CD4-positive, alpha-beta T cell treated with Interferon alpha-2 for 1 hour (primary cell): ENCODE measurements around the gene RPS26.
"Not testable (repeated sequence)": the region's sequence is repeated elsewhere in the genome, so short reads cannot be mapped to it uniquely, and the experiment has no call there.

Source experiments
- DNase-seq, 2 donors: peaks; one replicate each; pipeline ENCODE4 v3.0.0-alpha.2; 2020 to 2022

RPS26 gene

DNA sequence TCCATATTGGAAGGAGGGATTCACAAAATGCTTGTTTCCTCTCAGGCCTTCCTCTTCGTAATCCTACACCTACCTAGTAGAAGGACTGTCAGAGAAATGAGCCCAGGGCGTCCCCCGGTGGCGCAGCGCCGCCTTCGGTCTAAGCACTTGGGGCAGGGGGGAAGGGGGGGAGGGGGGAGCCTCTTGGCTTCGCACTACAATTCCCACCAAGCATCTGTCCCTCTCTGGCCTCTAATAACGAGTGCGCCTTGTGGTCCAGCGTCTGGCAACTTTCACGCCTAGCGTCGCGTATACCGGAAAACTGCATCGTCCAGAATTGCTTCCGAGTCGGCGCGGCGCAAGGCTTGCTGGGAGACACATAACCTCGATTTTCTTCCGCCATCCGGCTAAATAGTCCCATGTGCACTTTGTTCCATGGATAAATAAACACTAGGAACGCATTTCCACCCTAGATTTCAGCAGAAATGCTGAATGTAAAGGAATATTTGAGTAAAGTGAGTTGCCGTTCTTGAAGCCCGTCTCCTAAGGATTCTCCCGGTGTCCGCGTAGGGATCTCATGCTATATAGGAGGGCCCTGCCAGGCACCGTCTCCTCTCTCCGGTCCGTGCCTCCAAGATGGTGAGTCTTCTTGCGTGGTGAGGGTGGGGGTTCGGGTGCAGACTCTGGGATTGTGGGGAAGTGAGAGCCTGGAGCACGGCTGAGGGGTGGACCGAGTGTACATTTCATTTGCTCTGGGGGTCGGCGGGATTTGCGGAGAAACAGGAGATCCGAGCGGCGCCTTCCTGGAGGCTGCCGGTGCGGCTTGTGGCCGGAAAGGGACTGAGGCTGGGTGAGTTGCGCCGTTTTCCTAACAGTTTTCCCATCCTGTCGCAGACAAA is at the start of gene RPS26:
RPS26 (plus strand) TSS at position 367 of the 878 bp plus-strand sequence; CDS start at position 616, 249 bp downstream.
- DNase-seq = peak; percentile 96 to 98

DNA sequence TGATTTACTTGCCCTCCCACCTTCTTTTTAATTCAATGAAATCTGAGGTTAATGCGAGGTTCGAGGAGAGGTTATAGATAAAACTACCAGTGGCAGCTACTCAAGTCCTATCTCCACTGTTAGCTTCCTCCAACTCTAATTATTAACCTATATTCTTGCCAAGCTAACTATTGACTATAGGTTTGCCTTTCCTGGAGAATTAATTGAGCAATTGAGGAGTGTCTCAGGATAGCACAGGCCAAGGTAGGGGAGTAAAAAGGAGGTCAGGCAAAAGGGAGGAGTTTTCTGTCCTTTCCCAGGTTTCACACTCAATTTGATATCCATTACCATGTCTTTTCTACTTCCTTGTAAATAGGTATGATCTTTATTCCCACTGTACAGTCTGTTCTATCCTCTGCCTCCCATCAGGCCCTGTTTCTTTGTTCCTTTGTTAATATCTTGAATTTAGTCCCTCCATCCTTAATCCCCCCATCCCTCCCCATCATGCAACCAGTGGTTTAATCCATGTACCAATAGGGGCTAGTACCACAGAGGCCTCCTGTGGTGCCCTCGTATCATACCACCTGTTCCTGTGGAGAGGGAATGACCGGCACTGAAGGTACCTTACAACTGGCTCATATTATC is 48.4 kb upstream of the RPS26 start:
- no peak for DNase-seq

DNA sequence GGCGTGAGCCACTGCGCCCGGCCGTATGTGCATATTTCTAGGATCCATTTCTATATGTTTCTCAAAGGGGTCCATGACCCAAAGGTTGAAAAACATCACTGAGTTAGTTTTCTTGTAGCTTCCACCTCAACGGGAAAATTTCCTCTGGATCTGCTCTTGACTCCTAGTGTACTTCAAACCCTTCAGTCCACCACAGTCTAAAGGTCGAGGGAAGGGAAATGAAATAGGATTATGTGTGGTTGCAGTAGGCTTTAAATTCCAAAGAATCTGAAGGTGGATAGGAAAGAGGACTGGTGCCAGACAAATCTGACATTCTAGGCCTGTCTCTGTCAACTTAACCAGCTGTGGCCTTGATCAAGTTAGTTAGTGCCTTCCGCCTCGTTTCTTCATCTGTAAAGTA is 46.4 kb upstream of the RPS26 start:
- no peak for DNase-seq

DNA sequence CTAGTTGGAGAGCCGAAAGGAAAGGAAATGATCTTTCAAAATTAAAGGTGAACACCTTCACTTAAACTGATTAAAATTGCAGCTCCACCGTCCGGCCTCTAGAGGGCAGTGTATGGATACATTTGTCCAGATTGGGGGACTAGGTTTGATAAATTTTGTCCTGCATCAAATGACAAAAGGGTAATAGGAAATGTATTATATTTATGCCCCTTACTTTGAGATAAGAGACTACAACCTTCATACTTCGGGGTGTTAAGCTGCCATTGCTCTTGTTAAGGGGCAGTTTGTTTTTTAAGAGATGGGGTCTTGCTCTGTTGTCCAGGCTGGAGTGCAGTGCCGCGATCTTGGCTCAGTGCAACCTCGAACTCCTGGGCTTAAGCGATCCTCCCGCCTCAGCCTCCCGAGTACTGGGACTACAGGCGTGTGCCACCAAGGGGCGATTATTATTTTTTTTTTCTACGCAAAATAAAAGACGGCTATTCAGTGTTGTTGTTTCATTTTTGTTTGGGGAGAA is 45.5 kb upstream of the RPS26 start:
- DNase-seq = peak; percentile 71 to 85

DNA sequence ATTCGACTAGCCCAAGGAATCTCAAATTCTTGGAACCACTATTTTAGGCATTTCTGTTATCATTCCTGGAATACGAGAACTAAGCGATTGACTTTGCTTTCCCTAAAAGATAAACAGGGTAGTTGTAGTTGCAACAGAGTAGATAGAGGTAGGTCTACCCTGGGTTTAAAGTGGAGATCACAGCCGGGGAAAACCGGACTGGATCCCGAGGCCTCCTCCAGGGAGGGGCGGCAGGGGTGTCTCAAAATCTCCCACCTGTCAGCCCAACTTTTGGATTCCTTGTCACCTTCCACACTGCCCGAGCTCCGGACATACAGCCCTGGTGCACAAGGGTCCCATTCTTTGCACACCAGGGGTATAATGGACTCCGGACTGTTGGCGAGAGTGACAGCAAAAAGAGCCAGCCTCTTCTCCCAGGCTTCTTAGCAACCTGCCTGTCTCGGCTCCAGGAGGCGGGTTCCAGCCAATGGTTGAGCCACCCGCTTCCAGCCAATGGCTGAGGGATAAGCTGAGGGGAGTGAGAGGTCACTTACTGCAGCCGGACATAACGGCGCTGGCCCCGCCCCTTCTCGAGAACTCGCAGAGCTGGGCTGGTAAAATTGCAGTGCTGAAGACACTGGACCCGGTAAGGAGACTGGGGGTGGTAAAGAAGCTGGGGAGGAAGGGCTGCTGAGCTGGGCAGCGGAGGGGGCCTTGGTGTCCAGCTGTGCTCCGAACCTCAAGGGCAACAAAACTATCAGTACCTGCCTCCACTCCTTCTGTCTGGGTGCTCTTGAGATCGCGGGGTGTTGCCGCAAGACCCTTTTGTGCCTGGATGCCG is 44.8 kb upstream of the RPS26 start, which contains the start of gene SUOX:
SUOX (plus strand) TSS at position 562 of the 820 bp plus-strand sequence. CDS start 4,946 bp downstream, outside the sequence.
- DNase-seq = peak; percentile 52 to 80

DNA sequence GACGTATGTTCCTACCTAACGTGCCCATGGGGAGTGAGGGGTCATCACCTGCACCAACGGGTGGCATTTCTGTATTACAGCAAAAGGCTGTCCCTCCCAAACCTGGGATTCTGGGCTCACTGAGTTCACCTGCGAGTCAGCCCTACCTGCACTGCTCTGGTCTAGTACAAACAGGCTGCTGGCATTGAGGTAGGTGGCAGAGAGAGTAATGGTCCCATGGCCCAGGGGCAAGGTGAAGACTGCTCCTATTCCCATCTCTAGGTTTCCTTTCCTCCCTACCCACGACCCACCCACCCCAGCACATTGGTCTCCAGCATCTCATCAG is 44.2 kb upstream of the RPS26 start:
- no peak for DNase-seq

DNA sequence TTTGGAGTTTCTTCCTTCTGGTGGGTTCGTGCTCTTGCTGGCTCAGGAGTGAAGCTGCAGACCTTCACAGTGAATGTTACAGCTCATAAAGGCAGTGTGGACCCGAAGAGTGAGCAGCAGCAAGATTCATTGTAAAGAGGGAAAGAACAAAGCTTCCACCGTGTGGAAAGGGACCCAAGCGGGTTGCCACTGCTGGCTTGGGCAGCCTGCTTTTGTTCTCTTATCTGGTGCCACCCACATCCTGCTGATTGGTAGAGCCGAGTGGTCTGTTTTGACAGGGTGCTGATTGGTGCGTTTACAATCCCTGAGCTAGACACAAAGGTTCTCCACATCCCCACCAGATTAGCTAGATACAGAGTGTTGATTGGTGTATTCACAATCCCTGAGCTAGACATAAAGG is 42.2 kb upstream of the RPS26 start:
- DNase-seq = peak in 1 of 2 donors; percentile 38

DNA sequence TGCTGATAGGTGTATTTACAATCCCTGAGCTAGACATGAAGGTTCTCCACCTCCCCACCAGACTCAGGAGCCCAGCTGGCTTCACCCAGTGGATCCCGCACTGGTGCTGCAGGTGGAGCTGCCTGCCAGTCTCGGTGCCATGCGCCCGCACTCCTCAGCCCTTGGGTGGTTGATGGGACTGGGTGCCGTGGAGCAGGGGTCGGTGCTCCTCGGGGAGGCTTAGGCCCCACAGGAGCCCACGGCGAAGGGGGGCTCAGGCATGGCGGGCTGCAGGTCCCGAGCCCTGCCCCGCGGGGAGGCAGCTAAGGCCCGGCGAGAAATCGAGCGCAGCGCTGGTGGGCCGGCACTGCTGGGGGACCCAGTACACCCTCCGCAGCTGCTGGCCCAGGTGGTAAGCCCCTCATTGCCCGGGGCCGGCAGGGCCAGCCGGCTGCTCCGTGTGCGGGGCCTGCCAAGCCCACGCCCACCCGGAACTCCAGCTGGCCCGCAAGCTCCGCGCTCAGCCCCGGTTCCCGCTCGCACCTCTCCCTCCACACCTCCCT is 41.6 kb upstream of the RPS26 start:
- DNase-seq = not testable (repeated sequence)

DNA sequence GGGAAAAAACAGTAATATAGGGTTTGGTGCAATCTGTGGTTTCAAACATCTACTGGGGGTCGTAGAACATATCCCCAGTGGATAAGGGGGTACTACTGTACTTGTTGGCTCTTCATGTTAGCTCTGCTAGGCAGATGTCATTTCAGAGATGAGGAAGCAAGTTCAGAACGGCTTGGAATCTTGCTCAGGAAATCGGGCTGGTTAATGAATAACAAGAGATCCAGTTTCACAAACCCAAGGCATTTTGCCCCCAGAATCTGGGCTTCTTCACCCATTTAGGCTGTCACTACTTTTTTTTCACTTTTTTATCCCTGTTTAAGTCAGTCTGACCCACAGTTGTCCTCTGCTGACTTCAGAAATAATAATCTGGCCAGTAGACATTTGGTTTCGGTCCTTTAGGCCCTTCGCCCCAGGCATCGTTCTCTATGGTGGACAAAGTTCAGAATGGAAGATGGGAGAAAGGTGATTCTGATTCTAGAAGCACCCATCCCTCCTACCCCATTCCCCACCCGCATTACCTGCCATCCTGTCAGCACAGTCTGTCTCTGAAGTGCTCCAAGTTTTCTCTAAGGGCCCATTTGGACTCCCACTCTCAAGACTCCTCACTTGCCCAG is 40.1 kb upstream of the RPS26 start:
- DNase-seq = no peak

DNA sequence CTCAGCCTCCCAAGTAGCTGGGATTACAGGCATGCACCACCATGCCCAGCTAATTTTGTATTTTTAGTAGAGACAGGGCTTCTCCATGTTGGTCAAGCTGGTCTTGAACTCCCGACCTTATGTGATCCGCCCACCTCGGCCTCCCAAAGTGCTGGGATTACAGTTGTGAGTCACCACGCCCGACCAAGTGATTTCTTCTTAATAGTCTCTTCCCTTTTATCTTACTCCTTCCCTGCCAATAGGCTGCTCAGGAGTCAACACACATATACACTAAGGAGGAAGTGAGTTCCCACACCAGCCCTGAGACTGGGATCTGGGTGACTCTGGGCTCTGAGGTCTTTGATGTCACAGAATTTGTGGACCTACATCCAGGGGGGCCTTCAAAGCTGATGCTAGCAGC is 38.3 kb upstream of the RPS26 start:
- DNase-seq = peak in 1 of 2 donors; percentile 5

DNA sequence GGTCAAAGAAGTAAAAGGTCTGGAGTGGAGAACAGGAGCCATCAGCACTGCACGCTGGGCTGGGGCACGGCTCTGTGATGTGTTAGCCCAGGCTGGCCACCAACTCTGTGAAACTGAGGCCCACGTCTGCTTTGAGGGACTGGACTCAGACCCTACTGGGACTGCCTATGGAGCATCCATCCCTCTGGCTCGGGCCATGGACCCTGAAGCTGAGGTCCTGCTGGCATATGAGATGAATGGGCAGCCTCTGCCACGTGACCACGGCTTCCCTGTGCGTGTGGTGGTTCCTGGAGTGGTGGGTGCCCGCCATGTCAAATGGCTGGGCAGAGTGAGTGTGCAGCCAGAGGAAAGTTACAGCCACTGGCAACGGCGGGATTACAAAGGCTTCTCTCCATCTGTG is 37.5 kb upstream of the RPS26 start:
- no peak for DNase-seq

DNA sequence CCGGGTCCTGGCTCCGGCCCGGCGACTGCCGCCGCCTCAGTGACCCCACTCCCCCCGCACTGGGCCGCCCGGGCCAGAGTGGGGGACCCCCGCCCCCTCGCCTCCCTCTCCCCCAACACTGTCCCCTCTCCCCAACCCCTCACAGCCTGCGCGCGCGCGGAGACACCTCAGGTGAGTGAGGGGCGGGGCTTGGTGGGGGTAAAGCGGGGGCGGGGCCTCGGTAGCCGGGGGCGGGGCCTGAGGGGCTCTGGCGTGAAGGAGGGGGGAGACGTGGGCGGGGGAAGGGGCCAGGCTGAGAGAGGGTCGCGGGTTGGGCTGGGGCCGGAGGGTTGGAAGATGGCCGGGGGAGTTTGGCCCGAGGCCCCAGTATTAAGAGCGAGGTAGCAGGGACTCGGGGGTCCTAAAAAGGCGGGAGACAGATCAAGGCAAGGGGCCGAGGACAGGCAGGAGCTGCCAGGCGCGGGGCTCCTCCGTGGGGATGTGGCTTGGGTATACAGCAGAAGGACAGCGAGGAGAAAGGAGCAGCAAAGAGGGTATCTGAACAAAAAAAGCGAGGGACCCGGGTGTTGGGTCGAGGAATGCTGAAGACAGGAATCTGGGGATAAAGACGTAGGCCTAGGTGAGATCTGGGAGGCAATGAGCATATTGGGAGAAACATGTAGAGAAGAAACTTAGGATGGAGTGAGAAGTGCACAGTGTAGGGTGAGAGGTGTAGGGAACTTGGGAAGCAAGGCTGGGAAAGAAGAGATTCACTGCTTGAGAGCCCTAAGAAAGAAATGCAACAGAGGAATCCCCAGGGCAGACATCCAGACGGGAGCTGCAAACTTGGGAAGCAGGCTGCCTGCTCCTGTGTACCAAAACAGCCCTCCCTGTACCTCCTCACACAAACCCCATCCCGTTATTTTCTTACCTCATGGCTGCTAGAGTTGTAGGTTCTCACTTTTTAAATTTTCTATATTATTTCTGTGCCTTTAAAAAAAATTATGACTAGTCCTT is 33.9 kb upstream of the RPS26 start:
- peak; percentile 59 to 75 for DNase-seq

DNA sequence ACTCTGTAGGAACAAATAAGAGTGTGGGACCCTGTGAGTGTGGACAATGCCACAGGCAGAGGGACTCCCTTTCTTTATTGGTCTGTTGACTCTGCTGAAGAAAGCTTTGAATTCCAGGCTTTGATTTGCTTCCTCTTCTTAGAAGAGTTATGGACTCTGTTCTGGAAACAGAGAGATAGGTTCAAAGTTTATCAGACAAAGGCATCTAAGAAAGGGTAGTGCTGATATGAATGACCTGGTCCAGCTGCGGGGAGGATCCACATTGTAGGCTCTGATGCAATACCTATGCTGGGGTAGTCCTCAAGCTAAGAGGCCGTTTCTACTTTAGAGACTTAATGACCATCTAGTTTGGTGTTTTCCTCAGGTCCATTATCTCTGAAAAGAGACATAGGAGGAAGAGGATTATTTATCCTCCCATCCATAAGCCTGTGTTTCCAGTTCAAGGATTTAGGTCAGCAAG is 31.6 kb upstream of the RPS26 start:
- no peak for DNase-seq

DNA sequence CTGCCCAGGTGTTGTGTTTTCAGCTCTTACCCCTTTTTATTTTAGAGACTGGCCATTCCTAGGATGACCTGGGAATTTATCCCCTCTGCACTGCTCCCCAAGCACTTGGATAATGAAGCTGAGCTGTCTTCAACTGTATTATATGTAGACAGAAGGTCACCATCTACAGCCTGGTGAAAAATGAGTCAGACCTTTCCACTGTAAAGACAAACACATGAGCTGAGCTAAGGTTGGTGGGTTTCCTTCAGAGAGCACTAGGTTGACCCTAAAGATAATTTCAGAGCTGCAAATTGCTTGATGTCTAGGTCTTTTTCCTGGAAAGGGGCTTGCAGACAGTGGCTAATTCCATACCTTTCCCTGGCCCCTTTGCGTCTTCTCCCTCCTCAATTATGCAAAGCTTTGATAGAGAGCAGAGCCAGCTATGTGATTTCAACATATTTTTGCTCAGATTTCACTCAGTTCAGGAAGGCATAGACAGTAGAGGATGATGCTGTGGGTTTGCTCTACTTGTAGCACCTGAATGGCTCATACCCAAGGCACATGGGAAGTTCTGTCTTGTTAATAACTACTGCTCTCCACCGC is 30.1 kb upstream of the RPS26 start:
- no peak for DNase-seq

DNA sequence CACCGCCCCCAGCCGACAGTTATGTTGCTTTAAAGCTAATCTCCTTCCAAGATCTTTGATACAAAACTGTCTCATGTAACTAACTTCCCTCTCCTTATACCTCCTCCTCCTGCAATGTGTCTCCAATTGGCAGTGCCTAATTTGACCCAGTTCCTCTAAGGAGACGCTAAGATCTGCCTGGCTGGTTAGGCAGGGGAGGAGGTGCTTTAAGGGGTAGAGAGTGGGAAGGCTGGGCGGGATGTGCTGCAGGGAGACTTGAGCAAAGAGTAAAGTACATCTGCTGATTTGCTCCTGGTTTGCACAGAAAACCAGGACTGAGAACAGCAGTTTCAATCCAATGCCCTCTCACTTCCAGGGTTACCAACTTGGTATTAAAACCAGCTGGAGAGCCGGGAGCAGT is 28.2 kb upstream of the RPS26 start:
- DNase-seq = no peak

DNA sequence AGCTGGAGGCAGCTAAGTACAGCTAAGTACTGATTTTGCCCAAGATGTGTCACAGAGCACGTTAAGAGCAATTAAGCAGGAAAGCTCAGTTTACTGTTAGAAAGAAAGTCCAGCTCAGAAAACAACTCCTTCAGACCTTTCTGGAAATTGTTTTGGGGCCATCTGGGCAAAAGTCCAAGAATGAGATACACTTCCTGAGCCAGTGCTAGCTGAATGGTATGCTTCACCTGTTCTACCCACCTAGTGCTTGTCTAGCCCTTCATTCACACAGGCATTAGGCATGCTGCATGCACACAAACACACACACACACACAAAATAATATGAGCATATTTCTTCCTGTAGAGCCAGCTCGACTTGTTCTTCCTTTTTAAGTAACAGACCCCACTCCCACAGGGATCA is 27.5 kb upstream of the RPS26 start:
- no peak for DNase-seq

DNA sequence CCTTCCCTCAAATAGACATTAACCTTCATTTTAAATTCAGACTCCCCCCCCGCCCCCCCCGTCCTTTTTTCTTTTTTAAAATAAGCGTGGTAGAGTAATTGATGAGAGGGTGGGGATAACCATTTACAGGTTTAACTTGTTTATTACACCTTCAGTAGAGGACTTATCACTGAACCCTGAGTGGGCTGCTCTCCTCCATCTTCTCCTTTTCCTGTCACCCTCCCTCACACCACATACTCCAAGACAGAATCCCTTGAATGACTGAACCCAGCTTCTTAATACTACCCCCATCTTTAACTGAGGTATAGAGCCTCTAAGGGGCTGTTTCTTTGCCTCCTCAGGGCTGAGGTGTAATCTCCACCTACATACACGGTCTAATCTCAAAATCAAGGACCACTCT is 24.5 kb upstream of the RPS26 start:
- DNase-seq = no peak

DNA sequence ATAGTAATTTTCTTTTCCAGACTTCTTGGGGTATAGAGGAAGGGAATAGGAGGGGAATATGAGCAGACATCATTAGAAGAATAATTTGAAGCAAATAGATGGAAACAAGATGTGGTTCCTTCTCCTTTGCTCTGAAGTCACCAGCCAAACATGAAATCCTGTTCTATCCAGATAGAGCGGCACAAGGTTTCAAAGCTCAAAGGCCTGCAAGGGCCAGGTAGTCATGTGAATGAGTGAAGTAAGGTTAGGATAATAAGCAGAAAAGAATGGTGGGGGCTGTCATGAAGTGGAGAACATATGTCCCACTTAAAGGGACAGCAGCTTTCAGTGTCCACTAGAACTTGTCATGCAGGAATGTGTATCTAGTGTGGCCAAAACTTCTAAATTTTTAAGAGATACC is 23.4 kb upstream of the RPS26 start:
- DNase-seq = no peak

DNA sequence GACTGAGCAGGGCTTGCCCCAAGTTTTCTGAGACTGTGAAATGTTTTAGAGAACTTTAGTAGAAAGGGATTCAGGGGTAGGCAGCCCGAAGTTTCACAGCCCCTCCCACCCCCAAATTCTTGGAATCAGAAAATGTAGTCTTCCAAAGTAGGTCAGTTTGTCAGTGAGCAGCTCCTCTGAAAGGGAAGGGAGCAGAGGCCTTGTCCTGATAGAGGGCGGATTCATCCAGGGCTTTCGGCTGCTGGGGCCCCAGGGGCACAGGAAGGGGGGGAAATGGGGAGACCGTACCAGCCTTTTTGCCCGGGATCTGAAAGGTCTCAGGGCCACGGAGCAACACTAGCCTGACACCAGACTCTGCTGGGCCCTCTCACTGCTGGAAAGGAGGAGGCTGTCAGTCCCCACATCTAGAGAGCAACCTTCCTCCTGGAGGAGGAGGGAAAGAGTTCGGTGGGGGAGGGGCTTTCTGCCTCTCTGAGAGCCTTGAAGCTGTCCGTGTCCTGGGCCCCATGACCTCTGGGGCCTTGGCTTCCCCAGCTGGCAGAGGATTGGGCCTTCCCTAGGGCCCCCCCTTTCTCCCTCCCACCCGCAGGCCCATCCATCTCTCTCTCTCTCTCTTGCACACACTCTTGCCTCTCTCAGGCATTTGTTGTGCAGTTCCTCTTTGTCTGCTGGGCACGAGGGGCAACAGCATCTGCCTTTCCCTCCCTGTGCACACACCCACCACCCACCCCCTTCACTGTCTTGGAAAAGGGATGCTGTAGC is 21.1 kb upstream of the RPS26 start, which contains the start of gene IKZF4:
IKZF4 (plus strand) TSS at position 621 of the 762 bp plus-strand sequence. CDS start 451 bp downstream, outside the sequence.
- DNase-seq = peak; percentile 27 to 32
